ENCODE data around the gene ASB7.

DNA sequence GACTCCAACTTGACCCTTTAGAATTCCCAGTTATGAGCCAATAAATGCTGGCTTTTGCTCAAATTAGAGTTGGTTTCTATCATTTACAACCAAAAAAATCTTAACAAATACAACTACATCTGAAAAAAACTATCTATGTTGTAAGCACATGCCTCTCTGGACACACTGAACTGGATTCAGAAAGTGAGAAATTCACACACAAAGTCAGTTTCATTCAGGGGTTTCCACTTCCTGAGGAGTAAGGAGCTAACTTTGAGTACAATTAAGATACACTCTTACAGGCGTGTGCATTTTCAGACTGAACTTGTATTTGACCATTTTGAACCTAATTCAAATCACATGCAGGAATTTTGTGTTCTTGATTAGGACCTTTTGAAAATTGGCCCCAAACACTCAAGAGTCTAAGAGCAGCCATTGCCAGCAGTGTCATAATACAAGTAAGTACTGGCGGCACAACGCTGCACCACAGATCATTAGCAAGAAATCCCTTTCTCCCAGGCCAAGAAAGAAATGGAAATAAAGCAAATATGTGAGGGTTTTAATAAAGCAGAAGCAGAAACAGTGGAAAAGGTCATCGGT lies 31.6 kb upstream of the ASB7 start:
- TF ChIP-seq, protein P1, sequence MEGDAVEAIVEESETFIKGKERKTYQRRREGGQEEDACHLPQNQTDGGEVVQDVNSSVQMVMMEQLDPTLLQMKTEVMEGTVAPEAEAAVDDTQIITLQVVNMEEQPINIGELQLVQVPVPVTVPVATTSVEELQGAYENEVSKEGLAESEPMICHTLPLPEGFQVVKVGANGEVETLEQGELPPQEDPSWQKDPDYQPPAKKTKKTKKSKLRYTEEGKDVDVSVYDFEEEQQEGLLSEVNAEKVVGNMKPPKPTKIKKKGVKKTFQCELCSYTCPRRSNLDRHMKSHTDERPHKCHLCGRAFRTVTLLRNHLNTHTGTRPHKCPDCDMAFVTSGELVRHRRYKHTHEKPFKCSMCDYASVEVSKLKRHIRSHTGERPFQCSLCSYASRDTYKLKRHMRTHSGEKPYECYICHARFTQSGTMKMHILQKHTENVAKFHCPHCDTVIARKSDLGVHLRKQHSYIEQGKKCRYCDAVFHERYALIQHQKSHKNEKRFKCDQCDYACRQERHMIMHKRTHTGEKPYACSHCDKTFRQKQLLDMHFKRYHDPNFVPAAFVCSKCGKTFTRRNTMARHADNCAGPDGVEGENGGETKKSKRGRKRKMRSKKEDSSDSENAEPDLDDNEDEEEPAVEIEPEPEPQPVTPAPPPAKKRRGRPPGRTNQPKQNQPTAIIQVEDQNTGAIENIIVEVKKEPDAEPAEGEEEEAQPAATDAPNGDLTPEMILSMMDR (IDR thresholded peaks at IDR 0.05) = no peak
- TF ChIP-seq POLR2A (IDR thresholded peaks at IDR 0.05) = no peak
- TF ChIP-seq EP300 (IDR thresholded peaks at IDR 0.05) = no peak
